GM21529 (cell line): ENCODE measurements around the gene TNIP1.

Experiments
- ATAC-seq: cut with Tn5 transposase; IDR thresholded peaks from one replicate; pipeline ENCODE4 v1.9.1; 2021; ENCODE audit not compliant: unreplicated experiment

Gene TNIP1

DNA sequence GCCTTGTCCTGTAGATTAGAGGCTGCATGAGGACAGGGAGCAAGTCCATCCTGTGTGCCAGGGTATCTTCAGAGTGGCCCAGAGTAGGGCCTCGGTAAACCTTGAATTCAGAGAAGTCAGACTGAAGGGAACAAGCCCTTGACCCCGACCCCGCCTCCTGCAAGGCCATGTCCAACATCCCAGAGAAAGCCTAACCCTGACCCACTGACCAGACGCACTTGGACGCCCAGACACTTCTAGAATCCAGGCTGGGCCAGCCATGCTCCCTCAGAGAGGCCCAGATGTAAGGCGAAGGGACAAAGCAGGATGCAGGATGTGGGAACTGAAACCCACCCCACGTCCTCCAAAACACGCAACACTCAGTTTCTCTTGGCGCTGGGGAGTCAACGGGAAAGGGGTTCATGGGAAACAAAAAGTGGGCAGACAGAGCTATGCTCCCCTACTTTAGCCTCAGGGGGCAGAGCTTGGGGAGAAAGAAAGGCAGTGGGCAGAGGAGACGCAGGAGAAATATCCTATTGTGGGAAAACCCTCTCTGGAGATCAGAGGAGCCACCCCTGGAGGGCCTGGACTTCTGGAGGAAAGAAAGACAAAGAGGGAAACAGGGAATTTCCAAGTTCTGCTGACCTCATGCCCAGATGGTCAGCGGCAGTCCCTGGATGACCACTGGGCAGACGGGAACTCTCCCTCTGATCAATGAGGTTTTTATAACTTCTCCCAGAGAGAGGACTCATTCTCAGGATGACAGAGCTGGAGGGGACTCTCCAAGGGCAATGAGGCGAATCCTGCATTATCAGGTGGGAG, 13.0 kb downstream of the TNIP1 start:
- peak; percentile 7 for ATAC-seq

DNA sequence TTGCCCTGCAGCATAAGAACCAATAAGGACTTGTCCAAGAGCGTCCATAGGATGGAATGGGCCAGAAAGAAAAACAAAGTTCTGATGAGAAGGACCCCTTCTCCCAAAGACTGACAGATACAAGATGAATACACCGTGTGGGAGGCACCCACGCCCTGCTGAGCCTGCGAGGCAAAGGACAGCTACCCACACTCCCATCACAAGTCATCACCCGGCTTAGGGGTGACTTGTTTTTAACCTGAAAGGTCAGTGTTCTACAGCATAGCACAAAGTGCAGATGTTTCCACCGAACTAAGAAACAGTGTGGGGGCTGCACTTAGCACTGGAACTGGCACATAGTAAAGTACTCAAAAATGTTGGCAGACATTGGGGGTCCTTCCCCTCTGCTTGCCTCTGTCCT, 13.9 kb downstream of the TNIP1 start:
- ATAC-seq: no peak

DNA sequence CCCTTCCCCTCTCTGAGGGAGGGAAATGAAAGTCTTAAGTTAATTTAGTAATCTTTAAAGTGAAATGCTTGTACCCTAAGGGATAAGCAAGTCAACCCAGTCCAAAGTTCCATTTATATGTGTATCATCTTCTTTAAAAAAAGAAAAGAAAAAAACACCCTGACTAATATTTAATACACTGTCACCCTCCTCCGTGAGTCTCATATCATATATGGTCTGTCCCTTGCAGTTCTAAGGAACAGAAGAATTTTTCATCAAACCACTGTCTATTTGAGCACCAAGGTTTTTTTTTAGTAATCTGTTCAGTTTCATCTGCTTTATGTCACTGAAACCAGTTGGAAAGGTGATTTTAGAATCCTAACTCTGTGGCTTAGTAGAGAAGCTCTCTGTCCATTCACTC, 15.2 kb downstream of the TNIP1 start:
- no peak for ATAC-seq

DNA sequence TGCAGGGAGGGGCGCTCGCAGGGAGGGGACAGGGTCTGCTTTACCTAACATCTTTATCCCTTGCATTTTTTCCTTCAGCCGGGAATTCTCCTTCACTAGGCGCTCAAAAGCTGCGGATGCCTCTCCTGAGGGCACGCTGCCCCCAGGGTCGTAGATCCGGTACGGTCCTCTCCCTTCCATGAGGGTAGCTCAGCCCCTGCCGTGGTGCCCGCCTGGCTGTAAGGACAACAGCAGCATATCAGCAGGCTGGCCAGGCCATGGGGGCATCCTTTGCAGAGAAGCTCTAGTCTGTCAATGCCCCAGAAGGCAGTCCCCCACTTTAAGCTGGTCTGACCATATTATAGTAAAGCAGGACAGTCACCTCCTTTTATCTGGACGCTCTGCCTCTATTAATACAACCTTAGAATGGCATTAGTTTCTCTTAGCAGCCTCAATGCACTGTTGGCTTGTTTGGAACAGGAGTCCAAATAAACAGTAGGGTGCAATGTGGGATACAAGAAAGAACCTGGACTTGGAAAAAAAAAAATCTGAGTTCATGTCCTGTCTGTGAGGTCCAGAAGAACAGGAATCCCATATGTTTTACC, 15.8 kb downstream of the TNIP1 start:
- no peak for ATAC-seq

DNA sequence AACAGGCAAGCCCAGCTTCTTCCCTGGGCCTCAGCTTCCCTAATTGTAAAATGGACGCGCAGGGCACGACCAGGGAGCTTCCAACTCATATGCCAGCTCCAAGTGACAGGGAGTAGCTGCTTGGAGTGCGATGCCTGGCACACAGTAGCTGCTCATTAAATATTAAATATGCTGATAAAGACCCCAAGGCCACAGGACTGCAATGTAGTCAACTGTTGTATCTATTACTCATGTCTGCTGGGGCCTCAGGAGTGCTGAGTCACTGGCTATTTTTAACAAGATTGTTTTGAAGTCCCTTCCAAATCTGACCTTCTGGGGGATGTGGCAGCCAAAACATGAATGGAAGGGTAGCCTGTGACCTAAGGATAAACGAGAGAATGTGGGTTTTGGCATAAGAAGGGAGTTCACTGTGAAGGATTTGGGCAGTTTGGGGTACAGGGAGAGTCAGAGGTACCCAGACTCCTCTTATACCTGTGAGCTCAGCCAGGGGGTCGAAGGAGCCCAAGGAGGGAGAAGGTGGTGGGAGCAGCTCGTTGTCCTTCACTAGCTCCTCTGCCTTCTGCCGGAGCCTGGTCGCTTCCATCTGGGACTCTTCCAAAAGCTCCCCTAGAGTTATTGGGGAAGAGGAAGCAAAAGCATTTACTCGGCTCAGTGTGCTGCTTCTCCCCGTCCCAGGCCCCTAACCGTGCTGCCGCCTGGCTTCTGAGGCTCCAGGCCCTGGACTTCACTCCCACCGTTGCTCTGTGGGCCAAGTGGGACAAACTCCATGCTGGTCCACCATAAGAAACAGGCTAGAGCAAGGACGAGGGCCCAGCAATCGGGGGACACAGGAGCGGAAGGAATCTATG, 17.5 kb downstream of the TNIP1 start:
- no peak for ATAC-seq

DNA sequence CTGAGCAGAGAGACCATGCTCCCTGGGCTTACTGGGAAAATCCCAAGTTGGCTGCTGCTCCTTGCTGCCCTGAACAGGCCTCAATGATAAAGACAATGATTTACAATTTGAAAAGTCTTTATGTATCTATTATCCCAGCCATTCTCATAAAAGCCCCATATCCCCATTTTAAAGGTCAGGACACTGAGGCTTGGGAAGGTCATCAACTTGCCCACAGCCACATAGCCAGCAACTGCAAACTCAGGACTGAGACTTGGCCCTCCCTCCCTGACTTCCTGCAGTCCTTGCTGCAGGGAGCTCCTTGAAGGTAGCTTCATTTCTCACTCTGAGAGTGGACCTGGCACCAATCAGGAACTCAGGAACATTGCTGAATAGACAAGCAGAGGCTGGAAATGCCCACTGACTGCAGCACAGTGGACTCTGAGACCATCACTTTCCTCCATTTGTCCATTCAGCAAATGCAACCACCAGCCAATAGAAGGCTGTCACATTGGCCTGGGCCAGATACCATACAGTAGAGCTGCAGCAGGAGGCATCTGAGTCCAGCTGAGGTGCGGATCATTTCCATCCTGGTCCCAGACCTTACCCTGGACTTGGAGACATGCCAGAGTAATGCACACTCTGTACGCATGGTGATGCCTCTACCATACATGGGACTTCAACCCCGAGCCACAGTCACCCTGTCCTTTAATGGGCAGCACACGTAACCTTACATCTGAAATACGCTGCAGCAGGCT, 18.3 kb downstream of the TNIP1 start:
- no peak for ATAC-seq

DNA sequence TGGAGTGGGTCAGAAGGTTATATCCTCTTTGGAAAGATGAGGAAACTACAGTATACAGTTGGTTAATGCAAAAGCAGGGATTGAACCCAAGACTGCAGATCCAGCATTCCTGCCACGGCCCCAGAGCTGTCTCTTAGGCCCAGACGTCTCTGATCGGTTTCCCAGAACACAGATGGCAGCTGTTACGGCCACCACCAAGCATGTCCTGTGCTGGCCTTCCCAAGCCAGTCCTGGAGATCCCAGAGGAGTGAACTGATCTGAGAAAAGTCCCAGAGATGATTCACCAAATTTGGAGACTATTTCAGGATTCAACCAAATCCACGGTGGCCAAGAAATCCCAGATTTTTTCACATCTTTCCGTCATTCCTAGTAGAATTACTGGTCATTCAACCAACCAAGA, 20.1 kb downstream of the TNIP1 start:
- no peak for ATAC-seq

DNA sequence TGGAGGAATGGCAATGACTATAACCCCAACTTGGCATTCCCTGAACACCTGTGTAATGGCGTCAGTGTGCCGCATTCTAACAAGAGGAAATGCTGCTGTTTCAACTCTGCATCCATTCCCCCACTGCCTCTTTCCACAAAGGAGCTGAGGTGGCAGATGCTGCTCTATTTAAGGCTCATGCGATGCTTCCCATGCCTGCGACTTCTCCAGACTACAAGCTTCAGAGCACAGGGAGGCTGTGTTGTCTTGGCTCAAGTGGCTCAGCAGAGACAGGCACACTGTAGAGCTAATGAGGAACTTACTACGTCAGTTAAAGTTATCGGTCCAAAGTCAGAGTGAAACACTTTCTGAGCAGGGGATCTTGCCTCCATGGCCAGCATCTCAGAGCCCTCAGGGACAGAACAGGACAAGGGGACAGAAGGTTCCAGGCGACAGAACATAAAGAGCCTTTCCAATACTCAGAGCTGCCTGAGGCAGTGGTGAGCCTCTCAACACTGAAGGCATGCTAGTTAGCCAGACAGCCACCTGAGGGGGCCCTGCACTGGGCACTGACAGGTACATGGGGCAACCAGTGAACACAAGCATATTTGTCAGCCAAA, 21.8 kb downstream of the TNIP1 start:
- ATAC-seq: no peak

DNA sequence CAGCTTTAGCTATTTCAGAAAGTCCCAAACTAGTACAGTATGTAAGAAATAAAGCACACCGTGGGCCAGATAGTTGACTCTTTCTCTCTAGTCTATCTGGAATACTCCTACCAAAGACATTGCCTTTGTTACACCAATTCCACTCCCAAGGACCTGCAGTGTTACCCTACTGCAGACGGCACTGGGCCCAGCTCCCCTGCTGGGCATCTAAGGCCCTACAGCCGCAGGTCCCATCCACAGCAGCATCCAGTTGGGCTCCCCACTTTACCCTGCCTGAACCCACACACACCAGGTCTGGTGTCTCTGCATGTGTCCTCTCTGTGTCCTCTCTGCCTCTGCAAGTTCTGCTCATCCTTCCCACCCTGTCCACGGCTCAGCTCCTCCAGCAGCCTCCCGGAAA, 22.5 kb downstream of the TNIP1 start:
- no peak for ATAC-seq

DNA sequence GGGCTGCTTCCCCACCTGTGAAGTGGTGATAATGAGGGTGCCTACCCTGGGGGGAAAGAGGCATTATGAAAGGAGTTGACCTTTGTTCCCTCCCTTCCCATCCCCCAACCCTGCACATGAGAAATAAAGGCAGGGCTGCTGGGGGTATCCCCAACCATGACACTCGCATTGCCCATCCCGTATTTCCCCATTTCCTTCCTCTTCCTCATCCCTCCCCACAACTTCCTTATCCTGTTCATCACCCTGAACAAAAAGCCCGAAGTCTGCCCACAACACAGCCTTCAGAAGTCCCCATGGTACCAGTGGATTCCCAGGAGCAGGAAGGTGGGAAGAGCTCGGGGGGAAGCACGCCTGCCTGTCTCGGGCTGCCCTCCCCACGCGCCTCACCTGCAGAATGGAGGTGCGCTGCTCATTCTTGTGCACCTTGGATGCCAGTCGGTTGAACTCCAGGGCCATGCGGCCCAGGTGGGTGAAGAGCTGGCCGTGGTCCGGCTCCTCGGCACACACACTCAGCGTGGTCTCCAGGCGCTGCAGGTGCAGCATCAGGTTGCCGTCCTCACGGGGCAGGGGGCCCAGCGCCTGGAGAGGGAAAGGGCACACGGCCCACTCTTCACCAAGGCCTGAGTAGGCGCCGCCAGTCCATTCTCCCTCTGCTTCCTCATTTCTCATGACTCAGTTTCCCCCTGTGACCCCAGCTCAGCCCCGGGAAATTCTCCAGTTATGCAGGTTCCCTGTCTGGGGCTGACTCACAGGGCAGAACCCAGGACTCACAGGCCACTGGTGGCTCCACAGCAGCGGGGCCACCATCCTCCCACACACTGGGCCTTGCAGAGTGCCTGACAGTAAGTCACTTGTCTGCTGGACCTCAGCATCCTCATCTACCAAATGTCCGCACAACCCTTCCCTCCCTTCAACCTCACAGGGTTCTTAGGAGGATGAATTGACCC, 24.2 kb downstream of the TNIP1 start:
- no peak for ATAC-seq

DNA sequence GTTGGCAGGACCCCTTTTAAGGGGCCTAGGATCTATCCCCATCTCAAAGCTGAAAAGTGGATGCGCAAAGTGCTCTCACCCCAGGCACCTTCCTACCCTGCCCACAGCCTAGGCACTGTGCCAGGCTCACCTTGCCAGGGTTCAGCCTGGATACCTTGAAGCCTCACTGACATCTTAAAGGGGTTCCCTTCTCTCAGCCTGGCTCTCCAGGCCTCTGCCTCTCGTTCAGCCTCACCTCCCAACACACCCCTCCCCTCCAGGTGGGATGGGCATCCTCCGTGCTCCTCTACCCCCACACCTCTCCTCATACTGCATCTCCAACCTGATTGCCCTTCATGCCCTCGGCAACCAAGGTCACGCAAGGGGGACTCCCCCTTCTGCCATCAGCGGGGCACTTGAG, 25.5 kb downstream of the TNIP1 start:
- no peak for ATAC-seq

DNA sequence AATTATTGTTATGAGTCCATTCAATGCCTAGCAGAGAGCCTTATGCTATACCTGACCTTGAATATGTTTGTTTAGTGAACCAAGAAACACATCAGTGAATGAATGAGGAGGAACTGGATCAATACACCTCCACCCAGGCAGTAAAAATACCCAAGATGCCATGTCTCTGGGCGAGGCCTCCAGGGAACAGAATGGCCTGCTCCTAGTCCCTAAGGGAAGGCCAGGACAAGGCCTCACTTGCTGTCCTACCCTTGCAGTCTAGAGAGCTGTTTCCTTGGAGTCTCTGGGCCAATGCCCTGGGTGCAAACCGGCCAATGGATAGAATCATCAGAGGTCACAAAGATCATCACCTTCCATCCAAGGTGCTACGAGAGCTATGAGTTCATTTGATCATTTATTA, 26.1 kb downstream of the TNIP1 start:
- ATAC-seq: no peak

DNA sequence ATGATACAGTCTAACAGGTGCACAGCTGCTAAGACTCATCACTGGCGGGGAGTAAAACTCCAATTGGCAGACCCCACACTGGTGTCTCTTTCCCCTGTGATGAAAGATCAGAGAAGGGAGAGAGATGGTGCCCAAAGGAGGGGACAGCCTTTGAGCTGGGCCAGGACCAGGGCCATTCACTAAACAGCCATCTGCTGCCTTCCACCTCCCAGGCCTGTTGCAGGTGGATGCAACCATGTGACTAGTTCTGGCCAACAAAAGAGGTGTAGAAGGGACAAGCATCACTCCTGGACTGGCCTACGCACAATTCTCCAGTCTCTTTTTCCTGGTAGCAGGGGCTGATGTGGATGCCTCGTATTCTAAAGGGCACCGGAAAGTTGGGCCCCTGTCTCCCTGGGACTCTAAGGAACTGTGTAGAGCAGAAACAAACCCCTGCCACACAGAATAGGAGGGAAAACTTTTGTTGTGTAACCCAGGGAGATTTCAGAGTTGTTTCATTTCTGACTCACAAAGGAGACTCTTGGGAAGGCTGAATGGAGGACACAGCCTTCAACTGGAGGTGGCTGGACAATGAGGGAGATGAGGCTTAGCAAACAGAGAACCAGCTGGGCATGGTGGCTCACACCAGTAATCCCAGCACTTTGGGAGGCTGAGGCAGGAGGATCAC, 26.9 kb downstream of the TNIP1 start:
- ATAC-seq: no peak

DNA sequence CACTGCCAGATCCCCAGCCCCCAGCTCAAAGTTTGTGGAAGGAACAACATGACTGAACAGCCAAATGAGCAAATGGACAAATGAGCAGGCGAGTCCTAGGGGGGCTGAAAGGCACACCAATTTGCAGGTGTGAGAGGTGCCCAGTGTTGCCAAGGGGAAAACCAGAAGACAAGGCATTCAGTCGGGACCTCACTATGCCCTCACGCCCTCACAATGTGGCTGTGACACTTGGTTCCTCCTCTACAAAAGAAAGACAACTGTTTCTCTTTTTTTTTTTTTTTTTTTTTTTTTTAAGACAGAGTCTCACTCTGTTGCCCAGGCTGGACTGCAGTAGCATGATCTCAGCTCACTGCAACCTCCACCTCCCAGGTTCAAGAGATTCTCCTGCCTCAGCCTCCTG, 28.0 kb downstream of the TNIP1 start:
- no peak for ATAC-seq

DNA sequence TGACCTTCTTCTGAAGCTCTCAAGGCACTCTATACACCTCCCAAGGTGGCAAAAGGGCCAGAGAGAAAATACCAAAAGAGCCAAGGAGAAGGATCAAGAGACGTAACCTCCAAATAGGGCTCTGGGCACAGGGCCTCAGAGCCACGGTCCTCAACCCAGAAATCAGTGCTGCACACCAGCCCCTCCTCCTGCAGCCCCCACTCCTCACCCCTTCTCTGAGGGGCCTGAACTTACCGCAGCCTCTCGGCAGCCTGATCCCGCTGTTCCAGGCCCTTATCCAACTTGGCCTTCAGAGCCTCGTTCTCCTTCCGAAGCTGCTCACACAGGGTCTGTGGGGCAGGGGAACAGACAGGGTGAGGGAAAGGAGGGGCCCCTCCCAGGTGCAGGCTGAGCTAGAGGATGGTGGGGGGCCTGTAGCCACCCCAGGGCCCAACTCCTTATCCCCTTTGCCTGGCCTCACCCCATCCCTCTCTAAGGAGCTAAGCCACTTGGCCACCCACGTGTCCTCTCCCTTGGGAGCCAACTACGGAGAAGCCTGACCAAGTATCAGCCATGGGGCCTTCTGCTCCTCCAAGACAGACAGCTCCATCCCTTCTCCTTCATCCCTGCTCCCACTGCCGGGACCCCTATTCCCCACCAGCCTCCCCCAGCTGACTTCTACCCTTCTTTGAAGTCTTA, 28.8 kb downstream of the TNIP1 start:
- no peak for ATAC-seq

DNA sequence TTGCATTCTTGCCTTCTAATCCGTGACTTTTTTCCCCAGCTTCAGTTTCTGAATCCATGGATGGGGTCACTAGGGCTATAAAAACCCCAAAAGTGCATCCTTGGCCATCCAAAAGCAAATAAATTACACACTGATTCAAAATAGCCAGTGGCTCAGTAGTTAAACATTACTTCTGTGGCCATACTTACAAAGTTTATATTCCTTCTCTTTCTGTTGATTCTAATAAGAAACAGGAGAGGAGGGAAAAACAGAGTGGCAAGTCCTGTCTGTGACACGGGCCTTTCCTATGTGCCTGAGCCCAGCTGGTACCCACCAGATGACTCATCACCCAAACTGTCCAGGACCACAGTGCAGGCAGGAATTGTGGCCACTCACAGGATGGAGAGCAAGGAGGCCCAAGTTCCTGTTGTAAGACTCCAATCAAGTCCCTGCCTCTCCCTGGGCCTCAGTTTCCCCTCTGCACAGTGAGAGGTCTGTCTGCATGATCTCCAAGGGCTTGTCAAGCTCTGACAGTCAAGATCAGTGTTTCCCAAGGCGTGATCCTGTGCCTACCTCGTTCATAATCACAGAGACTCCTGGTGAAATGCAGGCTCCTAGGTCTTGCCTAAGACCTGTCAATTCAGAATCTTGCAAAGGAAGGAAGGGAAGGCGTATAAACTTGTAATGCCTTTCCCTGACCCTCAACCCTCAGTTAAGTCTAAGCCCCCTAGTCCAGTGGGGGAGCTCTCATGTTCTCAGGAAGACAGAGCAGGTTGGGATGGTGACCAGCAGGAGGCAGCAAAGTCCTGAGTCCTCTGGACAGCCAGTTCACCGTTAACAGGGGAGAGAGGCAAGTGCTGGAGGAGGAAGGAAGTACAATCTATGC, 29.5 kb downstream of the TNIP1 start:
- ATAC-seq: no peak

DNA sequence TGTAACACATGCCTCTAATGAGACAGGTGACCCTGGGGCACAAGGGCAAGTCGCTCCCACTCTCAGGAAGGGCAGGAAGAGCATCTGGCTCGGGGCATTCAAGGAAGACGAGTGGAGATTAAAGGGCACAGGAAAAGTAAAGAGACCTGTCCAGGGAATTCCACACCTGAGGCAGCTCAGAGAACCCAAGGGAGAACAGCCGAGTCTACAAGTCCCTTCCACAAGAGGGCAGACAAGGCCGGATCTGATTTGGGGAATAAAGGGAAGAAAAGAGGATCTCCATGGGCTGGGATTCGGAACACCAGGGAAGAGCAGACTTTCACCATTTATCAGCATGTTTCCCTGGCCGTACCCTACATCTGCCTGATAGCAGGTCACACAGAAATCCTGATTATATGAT, 32.3 kb downstream of the TNIP1 start:
- ATAC-seq: no peak
